Lung (tissue), 12 donors: ENCODE measurements around the gene APPL2. TPM values are rescaled to one million over a fixed set of nuclear protein-coding genes. Genes with fewer than 3 reads are reported as not detected.

Experiments used
- ATAC-seq: fragments of 200-7000 bp; cut with Tn5 transposase; one replicate; pipeline ENCODE4 v1.9.1; 2020; ENCODE audit warnings: moderate number of reproducible peaks; ENCODE audit not compliant: insufficient read depth, low FRiP score
- DNase-seq, 3 donors: peaks; one replicate each; pipeline ENCODE4 v3.0.0-alpha.2; 2013 to 2017
- H3K27ac ChIP-seq, 2 donors: one replicate each; pipeline ENCODE4 v1.5.1; 2013; ENCODE audit warnings: mild to moderate bottlenecking in 2 of 2, moderate library complexity in 2 of 2, control low read depth in 1 of 2, inconsistent platforms in 1 of 2, low read depth in 1 of 2, low read length in 1 of 2
- H3K27me3 ChIP-seq, 3 donors: one replicate each; pipeline ENCODE4 v1.5.1; 2013; ENCODE audit warnings: low read length in 2 of 3; ENCODE audit not compliant: control insufficient read depth in 3 of 3, insufficient read depth in 3 of 3
- H3K36me3 ChIP-seq, 4 donors: one replicate each; pipeline ENCODE4 v1.5.1; 2013; ENCODE audit warnings: low read length in 4 of 4, mild to moderate bottlenecking in 1 of 4, moderate library complexity in 1 of 4; ENCODE audit not compliant: control insufficient read depth in 4 of 4, insufficient read depth in 4 of 4
- H3K4me1 ChIP-seq, 5 donors: one replicate each; pipeline ENCODE4 v1.5.1; 2013; ENCODE audit warnings: low read length in 5 of 5, mild to moderate bottlenecking in 2 of 5, moderate library complexity in 1 of 5; ENCODE audit not compliant: control insufficient read depth in 5 of 5, insufficient read depth in 5 of 5
- H3K4me3 ChIP-seq: one replicate; pipeline ENCODE4 v1.5.1; 2013; ENCODE audit warnings: mild to moderate bottlenecking, control low read depth, moderate library complexity
- H3K9ac ChIP-seq, 2 donors: one replicate each; pipeline ENCODE4 v1.5.1; 2013; ENCODE audit warnings: low read length in 2 of 2, control low read depth in 1 of 2; ENCODE audit not compliant: insufficient read depth in 1 of 2
- H3K9me3 ChIP-seq, 4 donors: one replicate each; pipeline ENCODE4 v1.5.1; 2013; ENCODE audit warnings: low read length in 3 of 4, mild to moderate bottlenecking in 1 of 4, moderate library complexity in 1 of 4; ENCODE audit not compliant: control insufficient read depth in 4 of 4, insufficient read depth in 3 of 4
- CTCF ChIP-seq: IDR thresholded peaks from 2 replicates; pipeline ENCODE4 v1.5.1; 2012; ENCODE audit warnings: mild to moderate bottlenecking; ENCODE audit errors: control extremely low read depth, extremely low read depth
- WGBS, 2 donors: extraction: QIAGEN DNeasy Blood & Tissue Kit; methylation state at CpG; one replicate each; pipeline ENCODE4 v1.1.7; 2013; 5-methylcytosine and 5-hydroxymethylcytosine counted together
- polyA plus RNA-seq, 2 donors: library from polyadenylated mRNA; stranded (reverse); fragments of 200-250 nt; gene quantifications; one replicate each; pipeline ENCODE4 v1.2.1, GENCODE V29; 2013
- total RNA-seq, 2 donors: library from RNA; depleted of rRNA in 1 of 2; stranded (reverse); fragments of >200 nt in 1 of 2; gene quantifications; one replicate each; pipeline ENCODE4 v1.2.1, GENCODE V29; 2014 to 2021
- donor health status: control.
- donor health status: control.
- donor health status: Bipolar disorder and iron deficiency.
- donor health status: healthy.
- donor health status: DM: yes; HTN: yes; CAD: no.

Gene APPL2
- total and polyA plus RNA-seq, 4 donors: 11.8 to 89.5 (median 26.5) TPM

- DNase-seq: no peak
- WGBS, 2 donors: 76 to 91% methylated on average over 6 of the region's 6 CpGs
- no peaks in the 10 kb centered on the region for H3K27me3 ChIP-seq
- H3K9me3 ChIP-seq: peaks cover 0 to 2% (median 0%) of the 10 kb centered on the region in 4 donors
- H3K9ac ChIP-seq: no peak overlapping the region
- H3K36me3 ChIP-seq: no peaks in the 10 kb centered on the region
- no peak overlapping the region for H3K27ac ChIP-seq
- no peak overlapping the region for H3K4me3 ChIP-seq
- no peaks in the 10 kb centered on the region for H3K4me1 ChIP-seq
- no peak for TF ChIP-seq CTCF
- no peak for ATAC-seq
These were observed 45.2 kb upstream of the APPL2 start for GRCh38 chr12:105280966-105281693.

- DNase-seq: peak in 2 of 3 donors; percentile 28 to 37
- Histone ChIP-seq H3K9me3 (peaks cover 0 to 4% (median 0%) of the 10 kb centered on the region in 4 donors), H3K4me3 (no peak overlapping the region), H3K27ac (no peak overlapping the region), H3K9ac (no peak overlapping the region), H3K36me3 (no peaks in the 10 kb centered on the region), H3K27me3 (no peaks in the 10 kb centered on the region), H3K4me1 (no peaks in the 10 kb centered on the region)
- TF ChIP-seq CTCF: peak; percentile 29
- ATAC-seq: no peak
- WGBS, 2 donors: 77 to 81% methylated on average over 6 of the region's 6 CpGs
These were observed 43.6 kb upstream of the APPL2 start for GRCh38 chr12:105279460-105280056.

GRCh38 chr12:105278043-105278697 lies 42.2 kb upstream of the APPL2 start:
- Histone ChIP-seq H3K4me3 (no peak overlapping the region), H3K9me3 (peaks cover 0 to 5% (median 0%) of the 10 kb centered on the region in 4 donors), H3K27me3 (no peaks in the 10 kb centered on the region), H3K27ac (no peak overlapping the region), H3K9ac (no peak overlapping the region), H3K36me3 (no peaks in the 10 kb centered on the region), H3K4me1 (no peaks in the 10 kb centered on the region)
- DNase-seq (no peak), ATAC-seq (no peak)
- WGBS, 2 donors: 75 to 87% methylated on average over 4 of the region's 4 CpGs
- no peak for TF ChIP-seq CTCF
